AG08395 (cell line): ENCODE data around the gene NXN.
A peak's percentile ranks its signal among the peaks of the same experiment; 100 is the strongest.
"Not testable (repeated sequence)": the region's sequence is repeated elsewhere in the genome, so short reads cannot be mapped to it uniquely, and the experiment has no call there.

Experiments used
- DNase-seq: peaks from one replicate; pipeline ENCODE4 v3.0.0; 2012; ENCODE audit warnings: mixed read lengths, low spot score

Gene NXN

GRCh38 chr17:800446-801242 is 178.9 kb downstream of the NXN start:
- no peak for DNase-seq

DNA sequence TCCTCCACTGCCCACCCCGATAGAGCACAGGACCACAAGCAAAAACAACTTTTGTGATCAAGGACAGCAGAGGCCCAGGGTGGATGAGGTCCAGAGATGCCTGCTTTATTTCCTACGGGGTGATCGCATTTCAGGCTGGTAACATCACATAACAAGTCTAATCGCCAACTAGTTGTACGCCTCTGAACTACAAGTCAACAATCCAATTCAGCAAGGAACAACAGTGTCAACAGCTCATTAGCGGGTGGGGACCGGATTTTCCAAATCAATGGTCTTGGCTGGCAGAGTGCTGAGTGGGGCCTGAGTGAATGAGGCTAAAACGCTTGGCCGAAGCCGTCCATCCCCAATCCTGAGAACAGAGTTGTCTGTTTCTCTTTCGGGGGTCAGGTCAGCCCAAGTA is 180.3 kb downstream of the NXN start:
- DNase-seq = no peak

- no peak for DNase-seq
These were observed 181.3 kb downstream of the NXN start for GRCh38 chr17:798246-798645.

GRCh38 chr17:797236-797840 is 182.2 kb downstream of the NXN start:
- DNase-seq = no peak

GRCh38 chr17:796609-797008 is 183.0 kb downstream of the NXN start:
- DNase-seq = no peak

- no peak for DNase-seq
These were observed 183.9 kb downstream of the NXN start for GRCh38 chr17:795721-796120.

- DNase-seq = no peak
These were observed 184.3 kb downstream of the NXN start for GRCh38 chr17:795276-795675.

GRCh38 chr17:794876-795275 is 184.7 kb downstream of the NXN start:
- DNase-seq = peak; percentile 92

- no peak for DNase-seq
These were observed 187.3 kb downstream of the NXN start for GRCh38 chr17:792277-792676.

- DNase-seq = no peak
These were observed 187.7 kb downstream of the NXN start for GRCh38 chr17:791829-792228.

- not testable (repeated sequence) for DNase-seq
These were observed 188.7 kb downstream of the NXN start for GRCh38 chr17:790874-791247.

DNA sequence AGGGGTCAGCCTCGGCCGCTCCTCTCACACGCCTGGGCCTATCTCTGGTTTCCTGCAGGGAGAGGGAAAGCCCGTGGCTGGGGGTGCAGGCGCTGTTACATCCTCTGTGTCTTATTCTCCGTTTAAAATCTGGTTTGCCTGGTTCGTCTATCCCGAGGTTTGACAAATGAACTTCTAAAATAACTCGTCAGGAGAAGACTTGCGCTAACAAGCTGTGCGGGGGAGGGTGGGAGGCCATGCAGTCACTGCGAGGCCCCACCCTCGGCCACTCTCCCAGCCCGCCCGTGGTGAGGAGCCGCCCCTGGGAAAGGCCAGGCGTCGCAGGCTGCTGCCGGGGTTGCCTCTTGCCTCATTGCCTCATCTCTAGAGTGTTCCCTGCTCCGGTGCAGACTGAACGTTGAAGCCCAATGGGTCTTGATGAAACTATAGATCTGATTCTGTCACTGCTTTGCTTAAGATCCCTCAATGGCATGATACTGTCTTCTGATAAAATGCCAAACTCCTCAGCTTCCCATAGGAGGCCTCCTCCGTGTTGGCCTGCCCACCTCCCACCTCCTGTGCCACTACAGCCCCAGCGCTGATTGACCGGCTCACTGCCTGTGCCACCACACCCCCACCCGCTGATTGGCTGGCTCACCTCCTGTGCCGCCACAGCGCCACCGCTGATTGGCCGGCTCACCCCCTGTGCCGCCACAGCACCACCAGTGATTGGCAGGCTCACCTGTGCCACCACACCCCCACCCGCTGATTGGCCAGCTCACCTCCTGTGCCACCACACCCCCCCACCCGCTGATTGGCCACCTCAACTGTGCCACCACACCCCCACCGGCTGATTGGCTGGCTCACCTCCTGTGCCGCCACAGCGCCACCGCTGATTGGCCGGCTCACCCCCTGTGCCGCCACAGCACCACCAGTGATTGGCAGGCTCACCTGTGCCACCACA is 189.4 kb downstream of the NXN start:
- DNase-seq = not testable (repeated sequence)

DNA sequence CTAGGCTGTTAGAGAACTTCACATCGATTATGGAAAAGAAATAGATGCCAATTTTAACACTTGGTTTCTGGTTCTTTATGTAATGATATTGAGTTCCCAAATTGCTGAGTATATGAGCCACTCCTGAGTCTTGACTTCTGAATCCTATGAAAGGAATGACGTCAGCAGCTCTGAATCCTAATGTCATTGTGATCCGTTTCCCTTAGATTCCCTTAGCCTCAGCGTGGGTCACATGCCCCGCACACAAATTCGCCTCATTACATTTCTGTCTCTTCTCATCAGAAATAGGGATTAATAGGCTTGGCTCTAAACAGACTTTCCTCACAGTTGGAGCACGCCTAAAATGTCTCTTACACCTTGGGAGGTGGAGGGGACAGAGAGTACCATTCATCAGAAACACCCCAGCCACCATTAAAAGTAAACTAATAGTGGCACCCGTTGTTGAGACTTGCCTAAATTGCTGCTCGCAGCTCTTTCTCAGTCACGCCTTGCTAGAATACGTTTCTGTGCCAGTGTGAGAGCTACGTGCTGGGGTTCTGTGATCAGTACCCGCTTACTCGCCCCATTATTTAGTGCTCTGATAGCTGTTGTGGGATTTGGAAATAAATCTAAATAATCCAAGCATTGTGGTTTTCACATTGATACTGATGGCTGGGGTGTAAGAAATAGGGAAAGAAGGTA is 190.3 kb downstream of the NXN start:
- DNase-seq = no peak

DNA sequence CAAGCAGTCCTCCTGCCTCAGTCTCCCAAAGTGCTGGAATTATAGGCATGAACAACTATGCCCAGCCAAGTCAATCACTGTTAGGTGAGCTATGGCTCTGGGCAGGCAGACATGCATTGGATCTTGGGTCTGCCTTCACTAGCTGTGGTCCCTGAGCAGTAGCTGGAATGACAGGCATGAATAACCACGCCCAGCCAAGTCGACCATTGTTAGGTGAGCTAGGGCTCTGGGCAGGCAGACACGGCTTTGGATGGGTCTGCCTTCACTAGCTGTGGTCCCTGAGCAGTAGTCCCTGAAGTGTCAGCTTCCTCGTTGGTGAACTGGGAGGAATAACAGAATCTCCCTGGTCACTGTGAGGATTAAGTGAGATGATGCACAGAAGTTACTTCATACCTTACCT is 191.0 kb downstream of the NXN start:
- DNase-seq = no peak

DNA sequence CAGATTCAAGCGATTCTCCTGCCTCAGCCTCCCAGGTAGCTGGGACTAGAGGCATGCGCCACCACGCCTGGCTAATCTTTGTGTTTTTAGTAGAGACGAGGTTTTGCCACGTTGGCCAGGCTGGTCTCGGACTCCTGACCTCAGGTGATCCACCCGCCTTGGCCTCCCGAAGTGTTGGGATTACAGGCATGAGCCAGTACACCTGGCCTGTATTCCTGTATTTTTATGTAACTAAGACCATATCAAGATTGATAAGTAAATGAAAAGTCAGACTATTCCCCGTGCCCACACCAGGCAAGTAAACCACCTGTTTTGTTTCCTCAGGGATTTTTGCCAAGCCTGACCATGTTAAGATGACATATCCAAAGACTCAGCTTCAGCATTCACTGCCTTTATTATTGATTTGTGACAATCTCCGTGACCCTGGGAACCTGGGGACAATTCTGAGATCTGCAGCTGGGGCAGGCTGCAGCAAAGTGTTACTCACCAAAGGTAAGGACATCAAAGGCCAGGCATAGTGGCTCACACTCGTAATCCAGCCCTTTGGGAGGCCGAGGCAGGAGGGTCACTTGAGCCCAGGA is 191.8 kb downstream of the NXN start:
- DNase-seq = no peak

GRCh38 chr17:785901-786300 is 193.7 kb downstream of the NXN start:
- not testable (repeated sequence) for DNase-seq

DNA sequence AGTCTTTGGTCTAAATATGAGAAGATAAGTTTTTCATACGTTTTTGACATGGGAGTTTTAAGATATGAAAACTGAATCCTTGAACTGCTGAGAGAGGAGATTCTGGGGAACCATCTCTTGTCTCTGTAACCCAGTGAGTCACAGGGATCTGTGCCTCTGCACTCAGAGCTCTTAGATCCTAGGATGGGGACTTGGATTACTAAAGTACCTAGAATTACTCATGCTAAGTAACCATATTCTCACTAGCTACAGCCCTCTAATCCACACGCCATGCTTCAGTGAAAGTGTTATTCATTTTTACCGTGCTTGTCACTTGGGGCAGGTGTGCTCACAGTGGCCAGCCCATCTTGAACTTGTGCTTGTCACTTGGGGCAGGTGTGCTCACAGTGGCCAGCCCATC is 195.4 kb downstream of the NXN start:
- DNase-seq = no peak

GRCh38 chr17:781805-782731 is 197.5 kb downstream of the NXN start, which contains the start of the genes GLOD4 and MRM3:
Gene GLOD4 (minus strand): TSS chr17:782280. CDS start chr17:782255, 25 bp downstream.
Gene MRM3 (plus strand): TSS chr17:782353. CDS start chr17:782379, 26 bp downstream.
- peak; percentile 97 for DNase-seq

DNA sequence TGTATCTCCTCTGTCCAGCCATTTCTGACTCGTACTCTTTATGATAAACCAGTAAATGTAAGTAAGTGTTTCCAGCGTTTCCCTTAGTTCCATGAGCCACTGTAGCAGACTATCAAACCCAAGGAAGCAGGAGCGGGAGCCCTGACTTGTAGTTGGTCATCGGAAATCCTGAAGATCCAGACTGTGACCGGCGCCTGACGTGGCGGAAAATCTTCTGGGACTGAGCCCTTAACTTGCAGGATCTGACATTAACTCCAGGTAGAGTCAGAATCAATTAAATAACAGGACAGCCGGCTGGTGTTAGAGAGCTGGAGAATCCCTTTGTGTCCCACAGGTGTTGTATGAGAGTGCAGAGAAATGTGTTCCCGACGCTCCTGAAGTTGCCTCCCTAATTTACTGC is 201.5 kb downstream of the NXN start:
- no peak for DNase-seq

GRCh38 chr17:774313-774584 is 205.3 kb downstream of the NXN start:
- DNase-seq = no peak
